Neural cell (in vitro differentiated cells): ENCODE data around the gene DAGLB. TPM values are rescaled to one million over a fixed set of nuclear protein-coding genes. Genes with fewer than 3 reads are reported as not detected.

Source experiments
- H2AFZ ChIP-seq: fragments of 200-600, 300-800 bp; sonication (generic), shearing (Covaris generic); 2 replicates; pipeline ENCODE4 v1.6.0; 2014; ENCODE audit warnings: low read depth, mild to moderate bottlenecking, antibody characterized with exemption, low read length, moderate library complexity
- H3F3A ChIP-seq: fragments of 200-600 bp; shearing (Covaris generic); 2 replicates; pipeline ENCODE4 v1.6.1; 2016; ENCODE audit warnings: mild to moderate bottlenecking, moderate library complexity, mixed read lengths, antibody characterized with exemption, low read length; ENCODE audit not compliant: insufficient read depth, poor library complexity, severe bottlenecking
- H3K27ac ChIP-seq: fragments of 200-600, 300-800 bp; sonication (generic), shearing (Covaris generic); 2 replicates; pipeline ENCODE4 v1.5.1; 2014; ENCODE audit warnings: mild to moderate bottlenecking, low read length, moderate library complexity
- H3K27me3 ChIP-seq: fragments of 300-800, 200-600 bp; sonication (generic), shearing (Covaris generic); 2 replicates; pipeline ENCODE4 v1.6.0; 2014; ENCODE audit warnings: mild to moderate bottlenecking, low read depth, low read length, moderate library complexity; ENCODE audit not compliant: insufficient read depth
- H3K36me3 ChIP-seq: fragments of 300-800, 200-600 bp; sonication (generic), shearing (Covaris generic); 2 replicates; pipeline ENCODE4 v1.5.1; 2014; ENCODE audit warnings: mild to moderate bottlenecking, antibody characterized with exemption, low read length, moderate library complexity; ENCODE audit not compliant: insufficient read depth
- H3K4me2 ChIP-seq: fragments of 300-800, 200-600 bp; sonication (generic), shearing (Covaris generic); 2 replicates; pipeline ENCODE4 v1.6.0; 2014; ENCODE audit warnings: mild to moderate bottlenecking, low read length
- H3K4me3 ChIP-seq: fragments of 300-800, 200-600 bp; sonication (generic), shearing (Covaris generic); 2 replicates; pipeline ENCODE4 v1.5.1; 2014; ENCODE audit warnings: mild to moderate bottlenecking, low read length, moderate library complexity
- H3K79me2 ChIP-seq: fragments of 200-600 bp; shearing (Covaris generic); replicated peaks from 2 replicates; pipeline ENCODE4 v1.6.0; 2014; ENCODE audit warnings: mild to moderate bottlenecking, low read length, moderate library complexity; ENCODE audit not compliant: insufficient read depth
- H3K9ac ChIP-seq: fragments of 300-800, 200-600 bp; sonication (generic), shearing (Covaris generic); 2 replicates; pipeline ENCODE4 v1.6.1; 2016; ENCODE audit warnings: mild to moderate bottlenecking, low read length, mixed read lengths
- H3K9me2 ChIP-seq: fragments of 200-600 bp; shearing (Covaris generic); 2 replicates; pipeline ENCODE4 v1.6.1; 2016; ENCODE audit warnings: mild to moderate bottlenecking, low read length, mixed read lengths; ENCODE audit not compliant: insufficient read depth
- H3K9me3 ChIP-seq: fragments of 200-600, 300-800 bp; sonication (generic), shearing (Covaris generic); 2 replicates; pipeline ENCODE4 v1.6.1; 2016; ENCODE audit warnings: mild to moderate bottlenecking, mixed run types, low read length, moderate library complexity, mixed read lengths
- H4K20me1 ChIP-seq: fragments of 200-600 bp; shearing (Covaris generic); 2 replicates; pipeline ENCODE4 v1.6.1; 2016; ENCODE audit warnings: mild to moderate bottlenecking, mixed run types; ENCODE audit not compliant: insufficient read depth
- EP300 ChIP-seq: fragments of 450-650 bp; conservative IDR thresholded peaks from 2 replicates; pipeline ENCODE4 v1.6.1; 2014; ENCODE audit warnings: antibody characterized with exemption, mild to moderate bottlenecking, moderate library complexity; ENCODE audit not compliant: poor library complexity, severe bottlenecking
- EZH2 ChIP-seq: fragments of 200-600, 300-800 bp; shearing (Covaris generic), sonication (generic); IDR thresholded peaks from 2 replicates; pipeline ENCODE4 v1.6.1; 2014; ENCODE audit warnings: antibody characterized with exemption, low read length, borderline replicate concordance, mild to moderate bottlenecking; ENCODE audit not compliant: insufficient read depth, poor library complexity, severe bottlenecking
- MXI1 ChIP-seq: fragments of 450-650 bp; conservative IDR thresholded peaks from 2 replicates; pipeline ENCODE4 v1.6.1; 2014; ENCODE audit warnings: antibody characterized with exemption, mild to moderate bottlenecking; ENCODE audit not compliant: poor library complexity, severe bottlenecking
- POLR2AphosphoS5 ChIP-seq: IDR thresholded peaks from 2 replicates; pipeline ENCODE4 v1.6.1; 2012
- RAD21 ChIP-seq: fragments of 450-650 bp; conservative IDR thresholded peaks from 2 replicates; pipeline ENCODE4 v1.6.1; 2014; ENCODE audit warnings: antibody characterized with exemption, mild to moderate bottlenecking, moderate library complexity
- SMC3 ChIP-seq: fragments of 450-650 bp; conservative IDR thresholded peaks from 2 replicates; pipeline ENCODE4 v1.6.1; 2014; ENCODE audit warnings: antibody characterized with exemption, mild to moderate bottlenecking, moderate library complexity; ENCODE audit not compliant: poor library complexity
- TAF1 ChIP-seq: IDR thresholded peaks from 2 replicates; pipeline ENCODE4 v1.6.1; 2012; ENCODE audit warnings: low read depth
- polyA plus RNA-seq: library from polyadenylated mRNA; depleted of rRNA; stranded (reverse); fragments of >200 nt; gene quantifications from 2 replicates; pipeline ENCODE4 v1.2.3, GENCODE V29; 2014
- TF ChIP-seq, protein P1 (sequence below): IDR thresholded peaks from 2 replicates; pipeline ENCODE4 v1.6.1; 2012; ENCODE audit warnings: borderline replicate concordance
- TF ChIP-seq, protein P2 (sequence below): fragments of 450-650 bp; IDR thresholded peaks from 2 replicates; pipeline ENCODE4 v1.5.1; 2014; ENCODE audit warnings: antibody characterized with exemption, mild to moderate bottlenecking, moderate library complexity; ENCODE audit not compliant: poor library complexity, severe bottlenecking

DAGLB gene
- polyA plus RNA-seq, 1 donor from 2014 or later = 32.3 TPM

- Histone ChIP-seq H3K27me3 (no peaks in the 10 kb centered on the region), H3K9ac (no peak overlapping the region), H4K20me1 (peaks cover 13% of the 10 kb centered on the region), H2AFZ (no peak overlapping the region), H3K9me2 (no peaks in the 10 kb centered on the region), H3K4me2 (no peak overlapping the region), H3K27ac (no peak overlapping the region), H3F3A (no peaks in the 10 kb centered on the region), H3K79me2 (peaks cover 58% of the 10 kb centered on the region), H3K4me3 (no peak overlapping the region), H3K36me3 (no peaks in the 10 kb centered on the region), H3K9me3 (no peaks in the 10 kb centered on the region)
- TF ChIP-seq MXI1 = no peak
- no peak for TF ChIP-seq POLR2AphosphoS5
- TF ChIP-seq, protein P1, sequence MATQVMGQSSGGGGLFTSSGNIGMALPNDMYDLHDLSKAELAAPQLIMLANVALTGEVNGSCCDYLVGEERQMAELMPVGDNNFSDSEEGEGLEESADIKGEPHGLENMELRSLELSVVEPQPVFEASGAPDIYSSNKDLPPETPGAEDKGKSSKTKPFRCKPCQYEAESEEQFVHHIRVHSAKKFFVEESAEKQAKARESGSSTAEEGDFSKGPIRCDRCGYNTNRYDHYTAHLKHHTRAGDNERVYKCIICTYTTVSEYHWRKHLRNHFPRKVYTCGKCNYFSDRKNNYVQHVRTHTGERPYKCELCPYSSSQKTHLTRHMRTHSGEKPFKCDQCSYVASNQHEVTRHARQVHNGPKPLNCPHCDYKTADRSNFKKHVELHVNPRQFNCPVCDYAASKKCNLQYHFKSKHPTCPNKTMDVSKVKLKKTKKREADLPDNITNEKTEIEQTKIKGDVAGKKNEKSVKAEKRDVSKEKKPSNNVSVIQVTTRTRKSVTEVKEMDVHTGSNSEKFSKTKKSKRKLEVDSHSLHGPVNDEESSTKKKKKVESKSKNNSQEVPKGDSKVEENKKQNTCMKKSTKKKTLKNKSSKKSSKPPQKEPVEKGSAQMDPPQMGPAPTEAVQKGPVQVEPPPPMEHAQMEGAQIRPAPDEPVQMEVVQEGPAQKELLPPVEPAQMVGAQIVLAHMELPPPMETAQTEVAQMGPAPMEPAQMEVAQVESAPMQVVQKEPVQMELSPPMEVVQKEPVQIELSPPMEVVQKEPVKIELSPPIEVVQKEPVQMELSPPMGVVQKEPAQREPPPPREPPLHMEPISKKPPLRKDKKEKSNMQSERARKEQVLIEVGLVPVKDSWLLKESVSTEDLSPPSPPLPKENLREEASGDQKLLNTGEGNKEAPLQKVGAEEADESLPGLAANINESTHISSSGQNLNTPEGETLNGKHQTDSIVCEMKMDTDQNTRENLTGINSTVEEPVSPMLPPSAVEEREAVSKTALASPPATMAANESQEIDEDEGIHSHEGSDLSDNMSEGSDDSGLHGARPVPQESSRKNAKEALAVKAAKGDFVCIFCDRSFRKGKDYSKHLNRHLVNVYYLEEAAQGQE = no peak
- no peak for TF ChIP-seq EZH2
- TF ChIP-seq TAF1 = no peak
- no peak for TF ChIP-seq EP300
- no peak for TF ChIP-seq SMC3
- TF ChIP-seq, protein P2, sequence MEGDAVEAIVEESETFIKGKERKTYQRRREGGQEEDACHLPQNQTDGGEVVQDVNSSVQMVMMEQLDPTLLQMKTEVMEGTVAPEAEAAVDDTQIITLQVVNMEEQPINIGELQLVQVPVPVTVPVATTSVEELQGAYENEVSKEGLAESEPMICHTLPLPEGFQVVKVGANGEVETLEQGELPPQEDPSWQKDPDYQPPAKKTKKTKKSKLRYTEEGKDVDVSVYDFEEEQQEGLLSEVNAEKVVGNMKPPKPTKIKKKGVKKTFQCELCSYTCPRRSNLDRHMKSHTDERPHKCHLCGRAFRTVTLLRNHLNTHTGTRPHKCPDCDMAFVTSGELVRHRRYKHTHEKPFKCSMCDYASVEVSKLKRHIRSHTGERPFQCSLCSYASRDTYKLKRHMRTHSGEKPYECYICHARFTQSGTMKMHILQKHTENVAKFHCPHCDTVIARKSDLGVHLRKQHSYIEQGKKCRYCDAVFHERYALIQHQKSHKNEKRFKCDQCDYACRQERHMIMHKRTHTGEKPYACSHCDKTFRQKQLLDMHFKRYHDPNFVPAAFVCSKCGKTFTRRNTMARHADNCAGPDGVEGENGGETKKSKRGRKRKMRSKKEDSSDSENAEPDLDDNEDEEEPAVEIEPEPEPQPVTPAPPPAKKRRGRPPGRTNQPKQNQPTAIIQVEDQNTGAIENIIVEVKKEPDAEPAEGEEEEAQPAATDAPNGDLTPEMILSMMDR = no peak
- no peak for TF ChIP-seq RAD21
These were observed 61.0 kb downstream of the DAGLB start for GRCh38 chr7:6386779-6387178.

- Histone ChIP-seq H3K27ac (no peak overlapping the region), H4K20me1 (peaks cover 13% of the 10 kb centered on the region), H3K9me3 (no peaks in the 10 kb centered on the region), H3K4me2 (no peak overlapping the region), H3K79me2 (peaks cover 66% of the 10 kb centered on the region), H3K36me3 (no peaks in the 10 kb centered on the region), H3K9me2 (no peaks in the 10 kb centered on the region), H3F3A (no peaks in the 10 kb centered on the region), H3K27me3 (no peaks in the 10 kb centered on the region), H2AFZ (no peak overlapping the region), H3K9ac (no peak overlapping the region), H3K4me3 (no peak overlapping the region)
- TF ChIP-seq SMC3 (no peak), MXI1 (no peak), TAF1 (no peak), POLR2AphosphoS5 (no peak)
- TF ChIP-seq, protein P1 = no peak
These were observed 61.7 kb downstream of the DAGLB start for GRCh38 chr7:6385909-6386560.
